ENCODE data around the gene ENO2.

GRCh38 chr12:6923851-6924250 lies 9.5 kb downstream of the ENO2 start:
- TF ChIP-seq CTCF (conservative IDR thresholded peaks at IDR 0.05 in 1 of 2, IDR thresholded peaks at IDR 0.05 in 1 of 2; ENCODE audit: extremely low read depth in 1 of 2, insufficient read depth in 1 of 2, low read depth in 1 of 2, low read length in 2 of 2) (no peak), EZH2 (IDR thresholded peaks at IDR 0.05; ENCODE audit: borderline replicate concordance, low read length) (no peak)

All from mammary epithelial cell (primary cell).